GM18858 (cell line): ENCODE measurements around the gene GMPPA.

Experiments
- ATAC-seq: cut with Tn5 transposase; IDR thresholded peaks from one replicate; pipeline ENCODE4 v1.9.1; 2021; ENCODE audit not compliant: unreplicated experiment

GMPPA gene

DNA sequence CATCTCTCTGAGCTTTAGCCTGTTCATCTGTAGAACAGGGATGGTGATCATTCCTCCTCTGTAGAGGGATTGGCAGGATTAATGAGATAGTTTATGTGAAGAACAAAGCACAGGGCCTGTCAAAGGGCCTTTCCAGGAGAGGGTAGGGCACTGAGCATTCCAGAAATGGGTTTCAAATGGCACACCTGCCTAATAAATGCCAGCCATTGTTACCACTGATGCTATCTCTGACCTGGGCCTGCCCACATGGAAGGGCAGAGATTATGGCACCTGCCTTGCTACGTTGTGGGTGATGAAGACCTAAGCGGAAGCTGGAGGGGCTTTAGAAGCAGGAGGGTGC is 31.0 kb upstream of the GMPPA start:
- ATAC-seq: no peak

- ATAC-seq: no peak
Measured at GRCh38 chr2:219468410-219469185, 30.1 kb upstream of the GMPPA start.

- no peak for ATAC-seq
Measured at GRCh38 chr2:219469186-219469724, 29.4 kb upstream of the GMPPA start.

GRCh38 chr2:219470429-219470828 is 28.3 kb upstream of the GMPPA start:
- ATAC-seq: no peak

DNA sequence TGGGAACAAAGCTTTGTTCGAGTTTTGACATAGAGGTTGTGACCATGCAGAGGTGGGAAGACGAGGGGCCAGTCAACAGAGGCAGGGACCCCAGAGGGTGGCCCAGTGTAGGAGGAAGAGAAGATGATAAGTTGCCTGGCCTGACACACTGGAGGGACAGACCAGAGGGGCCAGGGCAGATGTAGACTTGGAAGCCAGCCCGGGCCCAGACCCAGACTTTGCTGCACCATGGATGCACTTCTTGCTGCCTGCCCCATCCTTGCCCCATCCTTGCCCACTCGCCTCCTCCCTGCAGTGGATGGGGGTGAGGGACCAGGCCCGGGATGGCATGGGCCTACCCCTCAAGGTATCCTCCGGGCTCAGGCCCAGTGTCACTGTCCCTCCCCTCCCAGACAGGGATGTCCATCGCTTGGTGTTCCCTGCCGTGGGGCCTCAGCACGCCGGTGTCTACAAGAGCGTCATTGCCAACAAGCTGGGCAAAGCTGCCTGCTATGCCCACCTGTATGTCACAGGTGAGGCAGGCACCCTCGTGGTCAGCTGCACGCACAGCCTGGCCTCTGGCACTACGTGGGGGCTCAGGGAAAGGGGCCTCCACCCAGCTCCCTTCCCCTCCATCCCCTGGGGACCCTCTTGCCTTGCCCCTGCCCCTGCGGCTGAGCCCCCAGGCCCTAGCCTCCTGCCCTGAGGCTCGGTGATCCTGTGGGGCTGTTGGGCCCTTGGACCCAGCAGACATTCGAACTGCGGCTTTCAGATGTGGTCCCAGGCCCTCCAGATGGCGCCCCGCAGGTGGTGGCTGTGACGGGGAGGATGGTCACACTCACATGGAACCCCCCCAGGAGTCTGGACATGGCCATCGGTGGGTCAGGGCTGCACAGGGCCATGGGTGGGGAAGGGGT is 27.0 kb upstream of the GMPPA start:
- no peak for ATAC-seq

DNA sequence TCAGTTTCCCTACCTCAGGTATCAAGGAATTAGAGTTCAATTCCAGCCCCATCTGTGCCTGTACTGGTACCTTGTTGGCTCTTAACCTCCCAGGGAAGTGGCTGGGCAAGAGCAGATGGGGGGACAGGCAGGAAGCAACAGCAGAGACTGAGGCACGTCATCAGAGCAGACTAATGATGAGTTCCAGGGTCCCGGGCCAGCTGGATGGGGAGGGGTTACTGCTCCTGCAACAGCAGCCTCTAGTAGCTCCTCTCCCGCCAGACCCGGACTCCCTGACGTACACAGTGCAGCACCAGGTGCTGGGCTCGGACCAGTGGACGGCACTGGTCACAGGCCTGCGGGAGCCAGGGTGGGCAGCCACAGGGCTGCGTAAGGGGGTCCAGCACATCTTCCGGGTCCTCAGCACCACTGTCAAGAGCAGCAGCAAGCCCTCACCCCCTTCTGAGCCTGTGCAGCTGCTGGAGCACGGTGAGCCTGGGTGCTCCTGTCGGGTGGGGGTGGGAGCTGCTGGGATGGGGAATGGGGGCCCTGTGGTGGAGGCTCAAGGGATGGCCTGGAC is 26.0 kb upstream of the GMPPA start:
- ATAC-seq: no peak

- ATAC-seq: no peak
Measured at GRCh38 chr2:219473511-219473910, 25.2 kb upstream of the GMPPA start.

DNA sequence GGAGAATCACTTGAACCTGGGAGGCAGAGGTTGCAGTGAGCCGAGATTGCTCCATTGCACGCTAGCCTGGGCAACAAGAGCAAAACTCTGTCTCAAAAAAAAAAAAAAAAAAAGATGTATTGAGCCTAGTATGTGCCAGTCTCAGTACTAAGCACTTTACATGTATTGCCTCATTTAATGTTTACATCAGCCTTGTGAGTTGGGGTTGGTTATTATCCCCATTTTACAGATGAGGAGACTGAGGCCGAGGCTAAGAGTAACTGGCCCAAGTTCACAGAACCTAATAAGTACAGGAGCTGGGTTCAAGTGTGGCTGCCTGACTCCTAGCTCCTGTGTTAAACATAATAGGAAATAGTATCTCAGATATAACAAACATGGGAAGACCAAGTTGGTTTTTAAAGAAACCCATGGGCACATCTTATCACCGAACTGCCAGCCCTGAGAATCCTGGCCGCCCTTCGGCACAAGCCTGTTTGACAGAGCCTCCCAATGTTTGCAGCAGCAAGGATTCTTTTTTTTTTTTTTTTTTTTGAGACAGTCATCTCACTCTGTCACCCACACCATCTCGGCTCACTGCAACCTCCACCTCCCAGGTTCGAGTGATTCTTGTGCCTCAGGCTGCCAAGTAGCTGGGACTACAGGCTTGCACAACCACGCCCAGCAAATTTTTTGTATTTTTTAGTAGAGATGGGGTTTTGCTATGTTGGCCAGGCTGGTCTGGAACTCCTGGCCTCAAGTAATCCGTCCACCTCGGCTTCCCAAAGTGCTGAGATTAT is 24.2 kb upstream of the GMPPA start:
- no peak for ATAC-seq

- no peak for ATAC-seq
Measured at GRCh38 chr2:219475278-219475677, 23.4 kb upstream of the GMPPA start.

GRCh38 chr2:219475697-219476651 is 22.7 kb upstream of the GMPPA start:
- no peak for ATAC-seq

GRCh38 chr2:219476652-219477151 is 22.0 kb upstream of the GMPPA start:
- ATAC-seq: no peak

DNA sequence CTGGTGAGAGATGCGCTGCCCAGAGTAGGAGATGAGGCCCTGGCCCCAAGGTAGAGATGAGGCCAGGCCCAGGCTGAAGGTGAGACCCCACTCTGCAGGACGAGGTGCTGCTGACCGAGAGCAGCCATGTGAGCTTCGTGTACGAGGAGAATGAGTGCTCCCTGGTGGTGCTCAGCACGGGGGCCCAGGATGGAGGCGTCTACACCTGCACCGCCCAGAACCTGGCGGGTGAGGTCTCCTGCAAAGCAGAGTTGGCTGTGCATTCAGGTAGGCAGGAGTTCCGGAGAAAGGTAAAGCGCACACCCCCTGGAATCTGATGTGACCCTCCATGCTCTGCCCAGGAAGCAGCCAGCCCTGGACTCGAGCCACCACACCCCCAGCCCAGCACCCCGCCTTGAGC is 21.5 kb upstream of the GMPPA start:
- ATAC-seq: no peak

GRCh38 chr2:219477815-219478214 is 20.9 kb upstream of the GMPPA start:
- ATAC-seq: no peak

DNA sequence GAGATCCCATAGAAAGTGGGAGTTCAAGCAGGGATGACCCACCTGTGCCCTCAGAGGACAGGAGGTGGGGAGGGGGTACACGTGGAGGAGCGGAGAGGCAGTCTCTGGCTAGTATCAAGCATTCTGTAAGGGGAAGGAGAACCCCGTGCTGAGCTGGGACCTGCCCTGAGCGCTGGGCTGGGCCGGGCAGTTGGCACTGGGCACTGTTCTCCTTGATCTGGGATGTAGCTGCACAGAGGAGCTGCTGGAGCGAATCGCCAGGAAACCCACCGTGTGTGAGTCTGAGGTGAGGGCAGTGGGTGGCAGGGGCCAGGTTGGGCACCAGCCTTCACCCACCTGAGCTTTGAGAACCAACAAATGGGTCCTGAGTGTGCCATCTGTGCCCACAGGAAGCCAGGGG is 19.8 kb upstream of the GMPPA start:
- no peak for ATAC-seq

- ATAC-seq: no peak
Measured at GRCh38 chr2:219480004-219480403, 18.7 kb upstream of the GMPPA start.

DNA sequence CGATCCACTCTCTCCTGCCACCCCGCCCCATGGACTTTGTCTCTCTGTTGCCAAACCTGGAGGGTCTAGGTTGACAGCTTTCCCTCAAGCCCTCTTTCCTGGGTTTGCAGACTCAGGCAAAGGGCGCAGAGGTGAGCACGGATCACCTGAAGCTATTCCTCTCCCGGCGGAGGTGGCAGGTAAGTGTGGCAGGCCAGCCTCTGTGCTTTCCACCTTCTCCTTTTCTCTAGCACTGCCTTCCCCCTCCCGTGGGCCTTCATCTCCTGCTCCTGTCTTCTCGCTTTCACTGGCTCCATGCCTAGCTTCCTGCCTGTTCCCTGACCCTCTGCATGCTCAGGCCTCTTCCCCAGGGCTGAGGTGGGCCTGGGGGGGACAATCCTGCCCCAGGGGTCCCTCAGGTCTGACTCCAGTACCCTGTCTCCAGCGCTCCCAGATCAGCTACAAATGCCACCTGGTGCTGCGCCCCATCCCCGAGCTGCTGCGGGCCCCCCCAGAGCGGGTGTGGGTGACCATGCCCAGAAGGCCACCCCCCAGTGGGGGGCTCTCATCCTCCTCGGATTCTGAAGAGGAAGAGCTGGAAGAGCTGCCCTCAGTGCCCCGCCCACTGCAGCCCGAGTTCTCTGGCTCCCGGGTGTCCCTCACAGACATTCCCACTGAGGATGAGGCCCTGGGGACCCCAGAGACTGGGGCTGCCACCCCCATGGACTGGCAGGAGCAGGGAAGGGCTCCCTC is 15.9 kb upstream of the GMPPA start:
- ATAC-seq: no peak

DNA sequence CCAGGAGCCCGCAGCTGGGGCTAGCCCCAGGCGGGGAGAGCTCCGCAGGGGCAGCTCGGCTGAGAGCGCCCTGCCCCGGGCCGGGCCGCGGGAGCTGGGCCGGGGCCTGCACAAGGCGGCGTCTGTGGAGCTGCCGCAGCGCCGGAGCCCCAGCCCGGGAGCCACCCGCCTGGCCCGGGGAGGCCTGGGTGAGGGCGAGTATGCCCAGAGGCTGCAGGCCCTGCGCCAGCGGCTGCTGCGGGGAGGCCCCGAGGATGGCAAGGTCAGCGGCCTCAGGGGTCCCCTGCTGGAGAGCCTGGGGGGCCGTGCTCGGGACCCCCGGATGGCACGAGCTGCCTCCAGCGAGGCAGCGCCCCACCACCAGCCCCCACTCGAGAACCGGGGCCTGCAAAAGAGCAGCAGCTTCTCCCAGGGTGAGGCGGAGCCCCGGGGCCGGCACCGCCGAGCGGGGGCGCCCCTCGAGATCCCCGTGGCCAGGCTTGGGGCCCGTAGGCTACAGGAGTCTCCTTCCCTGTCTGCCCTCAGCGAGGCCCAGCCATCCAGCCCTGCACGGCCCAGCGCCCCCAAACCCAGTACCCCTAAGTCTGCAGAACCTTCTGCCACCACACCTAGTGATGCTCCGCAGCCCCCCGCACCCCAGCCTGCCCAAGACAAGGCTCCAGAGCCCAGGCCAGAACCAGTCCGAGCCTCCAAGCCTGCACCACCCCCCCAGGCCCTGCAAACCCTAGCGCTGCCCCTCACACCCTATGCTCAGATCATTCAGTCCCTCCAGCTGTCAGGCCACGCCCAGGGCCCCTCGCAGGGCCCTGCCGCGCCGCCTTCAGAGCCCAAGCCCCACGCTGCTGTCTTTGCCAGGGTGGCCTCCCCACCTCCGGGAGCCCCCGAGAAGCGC is 15.0 kb upstream of the GMPPA start:
- no peak for ATAC-seq
